GM12878 (cell line): ENCODE data around the gene S1PR2. TPM values are rescaled to one million over a fixed set of nuclear protein-coding genes. Genes with fewer than 3 reads are reported as not detected.

Experiments used
- ATF7 ChIP-seq: fragments of 450-650 bp; IDR thresholded peaks from 2 replicates; pipeline ENCODE4 v1.6.1; 2016; ENCODE audit warnings: low read depth, mild to moderate bottlenecking
- CBX5 ChIP-seq: sonication (generic); IDR thresholded peaks from 2 replicates; pipeline ENCODE4 v1.6.1; 2016; ENCODE audit warnings: low read depth, moderate library complexity, mild to moderate bottlenecking, inconsistent platforms
- CHD2 ChIP-seq: IDR thresholded peaks from 2 replicates; pipeline ENCODE4 v1.6.1; 2011; ENCODE audit warnings: low read depth, low read length, improper control_type of control experiment, borderline replicate concordance
- CTCF ChIP-seq, 3 experiments: IDR thresholded peaks in 2 of 3; conservative IDR thresholded peaks in 1 of 3; 2 replicates each; pipeline ENCODE4 v1.5.1; 2011; ENCODE audit warnings: low read depth in 3 of 3, low read length in 3 of 3, mild to moderate bottlenecking in 3 of 3, control low read depth in 2 of 3, moderate library complexity in 2 of 3, inconsistent platforms in 1 of 3, mixed read lengths in 1 of 3; ENCODE audit not compliant: control insufficient read depth in 2 of 3, insufficient read depth in 1 of 3; ENCODE audit errors: extremely low read depth in 1 of 3
- IKZF1 ChIP-seq: fragments of 450-650 bp; conservative IDR thresholded peaks from 2 replicates; pipeline ENCODE4 v1.6.1; 2017; ENCODE audit warnings: antibody characterized with exemption, mild to moderate bottlenecking
- IKZF2 ChIP-seq, 2 experiments: fragments of 450-650 bp; IDR thresholded peaks; 2 replicates each; pipeline ENCODE4 v1.6.1; 2017; ENCODE audit warnings: mild to moderate bottlenecking in 2 of 2, moderate library complexity in 2 of 2
- MLLT1 ChIP-seq: fragments of 450-650 bp; IDR thresholded peaks from 2 replicates; pipeline ENCODE4 v1.6.1; 2016; ENCODE audit warnings: mild to moderate bottlenecking
- MXI1 ChIP-seq: fragments of 150-350 bp; IDR thresholded peaks from 2 replicates; pipeline ENCODE4 v1.6.1; 2011; ENCODE audit warnings: low read depth, mild to moderate bottlenecking, inconsistent platforms, low read length, improper control_type of control experiment
- NBN ChIP-seq: fragments of 450-650 bp; IDR thresholded peaks from 2 replicates; pipeline ENCODE4 v1.6.1; 2016
- PKNOX1 ChIP-seq: fragments of 450-650 bp; IDR thresholded peaks from 2 replicates; pipeline ENCODE4 v1.6.1; 2016; ENCODE audit warnings: mild to moderate bottlenecking
- RELB ChIP-seq: fragments of 450-650 bp; IDR thresholded peaks from 2 replicates; pipeline ENCODE4 v1.6.1; 2017; ENCODE audit warnings: low read depth, mild to moderate bottlenecking, moderate library complexity
- SMARCA5 ChIP-seq: fragments of 450-650 bp; IDR thresholded peaks from 2 replicates; pipeline ENCODE4 v1.6.1; 2017; ENCODE audit warnings: mild to moderate bottlenecking
- SMC3 ChIP-seq: IDR thresholded peaks from 2 replicates; pipeline ENCODE4 v1.6.1; 2011; ENCODE audit warnings: low read length, improper control_type of control experiment, borderline replicate concordance
- SRF ChIP-seq, 2 experiments: IDR thresholded peaks; 2 replicates each; pipeline ENCODE4 v1.6.1; 2011; ENCODE audit warnings: low read depth in 2 of 2, low read length in 2 of 2, mild to moderate bottlenecking in 1 of 2, moderate library complexity in 1 of 2
- STAT3 ChIP-seq: IDR thresholded peaks from 2 replicates; pipeline ENCODE4 v1.6.1; 2011; ENCODE audit warnings: low read depth, low read length, improper control_type of control experiment
- TCF12 ChIP-seq: IDR thresholded peaks from 2 replicates; pipeline ENCODE4 v1.6.1; 2011; ENCODE audit warnings: low read depth, mild to moderate bottlenecking, low read length
- YY1 ChIP-seq: IDR thresholded peaks from 2 replicates; pipeline ENCODE4 v1.6.1; 2011; ENCODE audit warnings: low read depth, mild to moderate bottlenecking, low read length
- ZBED1 ChIP-seq: IDR thresholded peaks from 2 replicates; pipeline ENCODE4 v1.6.1; 2016; ENCODE audit warnings: borderline replicate concordance
- ZNF217 ChIP-seq: fragments of 450-650 bp; IDR thresholded peaks from 2 replicates; pipeline ENCODE4 v1.6.1; 2017; ENCODE audit warnings: antibody characterized with exemption, mild to moderate bottlenecking
- polyA plus RNA-seq, 11 experiments: library from polyadenylated mRNA; depleted of rRNA in 4 of 11; unstranded in 6 of 11; stranded (reverse) in 5 of 11; fragments of >200 nt; fragmentation: Nextera tagmentation in 4 of 11; fragmentation: Illumina TruSeq in 1 of 11; extraction: Ambion mirVana in 4 of 11; extraction: Trizol in 1 of 11; gene quantifications; 1 replicate in 1 of 11; 2 replicates in 10 of 11; pipeline versions ENCODE4 v1.2.1 to v1.2.3, GENCODE V29; 2011 to 2016; ENCODE audit warnings: inconsistent platforms in 2 of 11, missing spikeins in 2 of 11, low read depth in 1 of 11
- total RNA-seq, 4 experiments: library from RNA; depleted of rRNA in 3 of 4; stranded (reverse); fragments of >200 nt in 3 of 4; fragmentation: Illumina TruSeq in 1 of 4; extraction: Trizol in 1 of 4; gene quantifications; 2 replicates each; pipeline versions ENCODE4 v1.2.1 to v1.2.3, GENCODE V29; 2013 to 2021

The S1PR2 gene
- total and polyA plus RNA-seq, 10 of the 15 experiments (the other 5 are each of a cell fraction or from before 2014, with no cell fraction given) = 4.9 to 26.8 (median 11.6) TPM

DNA sequence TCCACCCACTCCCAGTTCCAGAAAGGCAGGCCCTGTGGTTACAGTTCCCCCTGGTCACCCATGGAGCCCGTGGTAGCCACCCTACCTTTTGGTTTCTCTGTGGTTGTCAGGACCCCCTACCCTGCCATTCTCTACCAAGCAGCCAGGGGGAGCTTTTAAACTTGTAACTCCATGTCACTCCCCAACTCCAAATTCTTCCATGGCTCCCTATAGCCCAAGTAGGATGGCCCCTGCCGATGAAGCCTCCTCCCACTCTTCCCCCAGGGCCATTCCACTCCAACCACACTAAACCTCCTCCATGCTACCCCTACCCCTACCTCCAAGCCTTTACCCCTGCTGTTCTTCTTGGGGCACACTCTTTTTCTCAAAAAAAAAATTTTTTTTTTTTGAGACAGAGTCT lies 2.2 kb downstream of the S1PR2 start (continued):
- TF ChIP-seq MLLT1 (peak; percentile 82), MXI1 (peak; percentile 25; the same call in 1 of the 2 replicates), ZNF217 (peak; percentile 56; the same call in 1 of the 2 replicates), YY1 (peak; percentile 76; the same call in 1 of the 2 replicates), ATF7 (peak; percentile 33; the same call in 1 of the 2 replicates), IKZF1 (peak; percentile 59; the same call in 1 of the 2 replicates), SMC3 (peak; percentile 67), TCF12 (no peak), CBX5 (no peak), IKZF2 (IDR thresholded peaks at IDR 0.05) (peak; percentile 67 to 70; a peak in 3 of 4 replicates), PKNOX1 (peak; percentile 54), SRF (IDR thresholded peaks at IDR 0.05; ENCODE audit: low read depth in 2 of 2, low read length in 2 of 2) (no peak), SMARCA5 (peak; percentile 73; the same call in 1 of the 2 replicates), RELB (peak; percentile 59; the same call in 1 of the 2 replicates), NBN (peak; percentile 85), STAT3 (no peak), CTCF (IDR thresholded peaks at IDR 0.05 in 2 of 3, conservative IDR thresholded peaks at IDR 0.05 in 1 of 3; ENCODE audit: control insufficient read depth in 2 of 3, extremely low read depth in 1 of 3, insufficient read depth in 1 of 3, low read depth in 3 of 3, low read length in 3 of 3) (peak; percentile 46 to 73 (median 60)), ZBED1 (no peak), CHD2 (no peak)
- TF ChIP-seq, all 136 proteins: peak for 17
